Testis (tissue), 3 donors: ENCODE measurements around the gene EED. TPM values are rescaled to one million over a fixed set of nuclear protein-coding genes. Genes with fewer than 3 reads are reported as not detected.

Experiments
- DNase-seq: peaks from one replicate; pipeline ENCODE4 v3.0.0-alpha.2; 2019
- H3K27ac ChIP-seq, 2 donors: fragments of 200-600 bp; sonication (generic); one replicate each; pipeline ENCODE4 v1.5.1; 2019
- H3K27me3 ChIP-seq: fragments of 200-600 bp; sonication (generic); one replicate; pipeline ENCODE4 v1.5.1; 2019
- H3K36me3 ChIP-seq: fragments of 200-600 bp; sonication (generic); one replicate; pipeline ENCODE4 v1.5.1; 2017; ENCODE audit warnings: low read depth; ENCODE audit errors: missing control alignments
- H3K4me1 ChIP-seq: fragments of 200-600 bp; sonication (generic); one replicate; pipeline ENCODE4 v1.5.1; 2019
- H3K4me3 ChIP-seq, 2 donors: fragments of 200-600 bp; sonication (generic); one replicate each; pipeline ENCODE4 v1.5.1; 2017 to 2019
- H3K9me3 ChIP-seq: fragments of 200-600 bp; sonication (generic); one replicate; pipeline ENCODE4 v1.5.1; 2017
- POLR2A ChIP-seq: fragments of 450-650 bp; IDR thresholded peaks from one replicate; pipeline ENCODE4 v1.6.1; 2017; ENCODE audit warnings: antibody characterized with exemption, mild to moderate bottlenecking, moderate library complexity
- WGBS, 2 donors: methylation state at CpG; one replicate each; pipeline ENCODE4 v1.1.5; 2018; 5-methylcytosine and 5-hydroxymethylcytosine counted together
- intact Hi-C: fragments of 100-400 bp; cut with DNase I; formaldehyde crosslinking; loops from one replicate; pipeline ENCODE4 v1.15.1; 2023; ENCODE audit warnings: low total_unique reads
- polyA plus RNA-seq: library from polyadenylated mRNA; stranded (reverse); fragments of 350-450 nt; fragmentation: Illumina TruSeq; extraction: RNeasy Lipid Tissue Mini Kit (QIAGEN cat#74804); gene quantifications from one replicate; pipeline ENCODE4 v1.2.3, GENCODE V29; 2014; ENCODE audit warnings: low read depth, low replicate concordance; ENCODE audit not compliant: insufficient read depth
- total RNA-seq, 2 donors: library from RNA; depleted of rRNA; stranded (reverse); fragments of >200 nt; gene quantifications; one replicate each; pipeline ENCODE4 v1.2.3, GENCODE V29; 2016
- TF ChIP-seq, protein P1 (sequence below), 3 experiments: fragments of 450-650 bp in 2 of 3; fragments of 200-600 bp in 1 of 3; sonication (generic) in 1 of 3; IDR thresholded peaks; one replicate each; pipeline ENCODE4 v1.5.1; 2016 to 2019; ENCODE audit warnings: antibody characterized with exemption in 3 of 3, mild to moderate bottlenecking in 2 of 3, moderate library complexity in 1 of 3

The EED gene
- total and polyA plus RNA-seq, 3 donors from 2014 or later: 19.0 to 38.0 (median 29.9) TPM

DNA sequence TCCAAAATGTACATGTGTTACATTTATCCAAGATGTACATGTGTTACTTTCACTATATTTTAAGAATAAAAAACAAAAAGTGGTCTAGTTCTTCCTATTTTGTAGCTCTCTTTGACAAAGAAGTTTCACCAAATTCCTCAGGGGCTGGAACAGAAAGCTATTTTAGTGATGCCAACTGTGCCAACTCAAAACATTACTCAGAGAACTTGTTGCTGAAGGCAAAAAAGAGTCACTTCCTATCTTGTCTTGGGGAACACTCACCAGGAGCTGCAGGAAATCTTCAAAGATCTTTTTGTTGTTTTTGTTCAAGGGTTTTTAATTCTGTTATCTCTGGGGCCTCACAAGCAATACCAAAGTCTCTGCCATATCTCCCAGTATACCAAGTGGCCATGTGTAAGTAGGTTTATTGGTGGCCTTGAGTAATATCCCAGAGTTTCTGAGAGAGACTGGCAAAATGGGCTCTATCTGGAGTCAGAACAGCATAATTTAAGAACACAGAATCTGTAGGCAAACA, 13.6 kb upstream of the EED start:
- intact Hi-C loops: no loop called here
- H3K27me3 ChIP-seq: no peaks in the 10 kb centered on the region
- DNase-seq: no peak
- H3K9me3 ChIP-seq: no peaks in the 10 kb centered on the region
- no peak overlapping the region for H3K27ac ChIP-seq
- no peak for TF ChIP-seq POLR2A
- no peaks in the 10 kb centered on the region for H3K4me1 ChIP-seq
- no peak overlapping the region for H3K4me3 ChIP-seq
- no peaks in the 10 kb centered on the region for H3K36me3 ChIP-seq

DNA sequence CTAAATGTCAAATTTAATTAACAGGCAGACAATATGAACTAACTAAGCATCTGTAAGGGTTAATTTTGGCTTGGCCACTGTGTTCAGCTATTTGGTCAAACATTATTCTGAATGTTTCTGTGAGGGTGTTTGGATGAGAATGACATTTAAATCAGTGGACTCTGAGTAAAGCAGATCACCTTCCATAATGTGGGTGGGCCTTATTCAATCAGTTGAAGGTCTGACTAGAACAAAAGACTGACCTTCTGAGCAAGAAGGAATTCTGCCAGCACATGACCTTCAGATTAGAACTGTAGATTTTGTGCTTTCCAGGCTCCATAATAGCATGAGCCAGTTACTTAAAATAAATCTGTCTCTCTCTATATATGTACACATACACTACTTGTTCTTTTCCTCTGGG, 12.0 kb upstream of the EED start:
- H3K4me1 ChIP-seq: no peaks in the 10 kb centered on the region
- H3K27ac ChIP-seq: no peak overlapping the region
- intact Hi-C loops: no loop called here
- TF ChIP-seq, protein P1, sequence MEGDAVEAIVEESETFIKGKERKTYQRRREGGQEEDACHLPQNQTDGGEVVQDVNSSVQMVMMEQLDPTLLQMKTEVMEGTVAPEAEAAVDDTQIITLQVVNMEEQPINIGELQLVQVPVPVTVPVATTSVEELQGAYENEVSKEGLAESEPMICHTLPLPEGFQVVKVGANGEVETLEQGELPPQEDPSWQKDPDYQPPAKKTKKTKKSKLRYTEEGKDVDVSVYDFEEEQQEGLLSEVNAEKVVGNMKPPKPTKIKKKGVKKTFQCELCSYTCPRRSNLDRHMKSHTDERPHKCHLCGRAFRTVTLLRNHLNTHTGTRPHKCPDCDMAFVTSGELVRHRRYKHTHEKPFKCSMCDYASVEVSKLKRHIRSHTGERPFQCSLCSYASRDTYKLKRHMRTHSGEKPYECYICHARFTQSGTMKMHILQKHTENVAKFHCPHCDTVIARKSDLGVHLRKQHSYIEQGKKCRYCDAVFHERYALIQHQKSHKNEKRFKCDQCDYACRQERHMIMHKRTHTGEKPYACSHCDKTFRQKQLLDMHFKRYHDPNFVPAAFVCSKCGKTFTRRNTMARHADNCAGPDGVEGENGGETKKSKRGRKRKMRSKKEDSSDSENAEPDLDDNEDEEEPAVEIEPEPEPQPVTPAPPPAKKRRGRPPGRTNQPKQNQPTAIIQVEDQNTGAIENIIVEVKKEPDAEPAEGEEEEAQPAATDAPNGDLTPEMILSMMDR (IDR thresholded peaks at IDR 0.05): no peak
- TF ChIP-seq POLR2A: no peak
- H3K9me3 ChIP-seq: no peaks in the 10 kb centered on the region
- no peaks in the 10 kb centered on the region for H3K27me3 ChIP-seq
- no peaks in the 10 kb centered on the region for H3K36me3 ChIP-seq
- no peak overlapping the region for H3K4me3 ChIP-seq
- no peak for DNase-seq

DNA sequence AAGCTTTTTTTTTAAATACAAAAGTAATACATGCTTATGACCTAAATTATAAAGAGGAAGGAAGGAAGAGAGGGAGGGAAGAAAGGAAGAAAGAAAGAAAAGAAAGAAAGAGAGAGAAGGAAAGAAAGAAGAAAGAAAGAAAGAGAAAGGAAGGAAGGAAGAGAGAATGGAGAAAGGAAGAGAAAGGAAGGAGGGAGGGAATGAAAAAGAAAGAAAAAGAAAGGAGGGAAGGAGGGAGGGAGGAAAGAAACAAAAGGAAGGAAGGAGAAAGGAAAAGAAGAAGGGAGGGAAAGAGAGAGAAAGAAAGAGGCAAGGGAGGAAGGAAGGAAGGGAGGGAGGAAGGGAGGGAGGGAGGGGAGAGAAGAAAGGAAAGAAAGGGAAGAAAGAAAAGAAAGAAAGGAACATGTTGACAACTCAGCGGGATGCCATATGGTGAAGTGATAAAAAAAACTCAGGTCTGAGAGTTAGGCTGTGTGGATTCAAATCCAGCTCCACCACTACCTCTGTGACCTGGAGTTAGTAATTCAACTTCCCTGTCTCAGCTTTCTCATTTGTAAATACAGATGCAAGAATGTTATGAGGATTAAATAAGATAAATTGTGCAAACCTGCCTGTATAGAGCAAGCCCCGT, 9.6 kb upstream of the EED start:
- Histone ChIP-seq H3K4me3 (no peak overlapping the region), H3K36me3 (no peaks in the 10 kb centered on the region), H3K4me1 (no peaks in the 10 kb centered on the region), H3K9me3 (no peaks in the 10 kb centered on the region), H3K27ac (no peak overlapping the region), H3K27me3 (no peaks in the 10 kb centered on the region)
- DNase-seq: no peak
- WGBS, 2 donors: 49 to 66% methylated on average over 2 of the region's 2 CpGs
- intact Hi-C loops: no loop called here
- TF ChIP-seq POLR2A: no peak
- TF ChIP-seq, protein P1 (IDR thresholded peaks at IDR 0.05): no peak

DNA sequence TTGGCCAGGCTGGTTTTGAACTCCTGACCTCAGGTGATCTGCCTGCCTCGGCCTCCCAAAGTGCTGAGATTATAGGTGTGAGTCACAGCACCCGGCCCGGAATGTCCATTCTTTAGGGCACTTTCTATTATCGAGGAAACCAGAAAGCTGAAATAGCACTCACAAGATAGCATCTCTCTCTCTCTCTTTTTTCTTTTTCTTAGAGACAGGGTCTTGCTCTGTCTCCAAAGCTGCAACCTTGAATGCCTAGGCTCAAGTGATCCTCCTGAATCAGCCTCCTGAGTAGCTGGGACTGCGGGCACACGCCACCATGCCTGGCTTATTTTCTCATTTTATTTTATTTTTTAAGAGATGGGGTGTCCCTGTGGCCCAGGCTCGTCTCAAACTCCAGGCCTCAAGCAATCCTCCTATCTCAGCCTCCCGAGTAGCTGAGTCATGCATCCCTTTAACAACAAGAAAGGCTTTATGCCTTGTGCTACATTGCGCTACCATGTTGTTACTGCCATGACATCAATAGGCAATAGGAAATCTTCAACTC, 7.2 kb upstream of the EED start:
- 81 to 89% methylated on average over 9 of the region's 9 CpGs for WGBS, 2 donors
- Histone ChIP-seq H3K36me3 (no peaks in the 10 kb centered on the region), H3K4me1 (no peaks in the 10 kb centered on the region), H3K27me3 (no peaks in the 10 kb centered on the region), H3K4me3 (no peak overlapping the region), H3K27ac (no peak overlapping the region), H3K9me3 (no peaks in the 10 kb centered on the region)
- intact Hi-C loops: no loop called here
- no peak for TF ChIP-seq POLR2A
- TF ChIP-seq, protein P1 (IDR thresholded peaks at IDR 0.05): no peak
- no peak for DNase-seq

DNA sequence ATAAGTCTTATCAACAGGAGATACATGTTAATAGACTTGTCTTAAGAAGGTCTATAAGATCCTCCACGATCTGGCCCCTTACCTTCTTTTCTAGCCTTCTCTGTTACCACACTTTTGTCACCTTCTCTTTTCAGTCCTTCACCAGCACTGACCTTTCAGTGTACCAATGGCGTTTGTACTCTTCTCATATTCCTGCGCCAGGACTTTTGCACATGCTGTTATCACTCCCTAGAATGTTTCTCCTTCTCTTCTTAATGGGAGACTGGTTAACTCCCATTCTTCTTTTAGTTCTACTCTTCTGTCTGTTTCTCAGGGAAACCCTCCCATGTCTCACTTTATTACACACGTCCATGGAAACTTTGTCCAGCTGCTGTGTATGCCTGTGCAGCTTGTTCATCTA, 4.4 kb upstream of the EED start:
- Histone ChIP-seq H3K4me1 (peaks cover 6% of the 10 kb centered on the region), H3K9me3 (no peaks in the 10 kb centered on the region), H3K27ac (no peak overlapping the region), H3K36me3 (no peaks in the 10 kb centered on the region), H3K4me3 (no peak overlapping the region), H3K27me3 (no peaks in the 10 kb centered on the region)
- no peak for TF ChIP-seq POLR2A
- 76 to 77% methylated on average over 4 of the region's 4 CpGs for WGBS, 2 donors
- intact Hi-C loops: no loop called here
- no peak for DNase-seq
